HEK293 (cell line): Measurements from ENCODE around the gene PGP.

Source experiments
- ZBTB20 ChIP-seq: fragments of 450-650 bp; formaldehyde crosslinking; IDR thresholded peaks from 2 replicates; pipeline ENCODE4 v1.5.1; 2016; ENCODE audit warnings: missing biosample characterization, missing genetic modification characterization
- ZIC2 ChIP-seq: fragments of 450-650 bp; formaldehyde crosslinking; IDR thresholded peaks from 2 replicates; pipeline ENCODE4 v1.5.1; 2016; ENCODE audit warnings: missing biosample characterization, missing genetic modification characterization
- ZNF701 ChIP-seq: fragments of 450-650 bp; formaldehyde crosslinking; IDR thresholded peaks from 2 replicates; pipeline ENCODE4 v1.5.1; 2016; ENCODE audit warnings: missing biosample characterization, missing genetic modification characterization
- ZNF707 ChIP-seq: fragments of 450-650 bp; formaldehyde crosslinking; IDR thresholded peaks from 2 replicates; pipeline ENCODE4 v1.5.1; 2016; ENCODE audit warnings: missing biosample characterization, missing genetic modification characterization
- ZNF791 ChIP-seq: fragments of 450-650 bp; formaldehyde crosslinking; IDR thresholded peaks from 2 replicates; pipeline ENCODE4 v1.5.1; 2016; ENCODE audit warnings: missing biosample characterization, missing genetic modification characterization
- ZNF843 ChIP-seq: fragments of 450-650 bp; formaldehyde crosslinking; IDR thresholded peaks from 2 replicates; pipeline ENCODE4 v1.5.1; 2016; ENCODE audit warnings: missing biosample characterization, missing genetic modification characterization
- TF ChIP-seq, protein P1 (sequence below): fragments of 450-650 bp; formaldehyde crosslinking; IDR thresholded peaks from 2 replicates; pipeline ENCODE4 v1.5.1; 2016; ENCODE audit warnings: missing biosample characterization, missing genetic modification characterization
- TF ChIP-seq, protein P2 (sequence below): fragments of 450-650 bp; formaldehyde crosslinking; IDR thresholded peaks from 2 replicates; pipeline ENCODE4 v1.5.1; 2017; ENCODE audit warnings: missing biosample characterization, missing genetic modification characterization
- TF ChIP-seq, protein P3 (sequence below): fragments of 450-650 bp; formaldehyde crosslinking; IDR thresholded peaks from 2 replicates; pipeline ENCODE4 v1.5.1; 2016; ENCODE audit warnings: missing biosample characterization, missing genetic modification characterization, low read depth

DNA sequence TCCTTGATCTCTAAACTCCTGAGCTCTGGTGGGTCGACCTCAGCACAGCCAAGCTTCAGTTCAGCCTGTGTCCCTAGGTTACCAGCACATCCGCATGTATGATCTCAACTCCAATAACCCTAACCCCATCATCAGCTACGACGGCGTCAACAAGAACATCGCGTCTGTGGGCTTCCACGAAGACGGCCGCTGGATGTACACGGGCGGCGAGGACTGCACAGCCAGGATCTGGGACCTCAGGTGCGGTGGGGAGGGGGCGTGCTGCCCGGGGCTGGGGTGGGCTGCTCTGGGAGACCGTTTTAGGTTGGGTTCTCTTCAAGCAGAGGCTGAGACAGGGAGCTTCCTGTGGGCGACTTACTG lies 8.2 kb downstream of the PGP start:
- TF ChIP-seq, protein P1, sequence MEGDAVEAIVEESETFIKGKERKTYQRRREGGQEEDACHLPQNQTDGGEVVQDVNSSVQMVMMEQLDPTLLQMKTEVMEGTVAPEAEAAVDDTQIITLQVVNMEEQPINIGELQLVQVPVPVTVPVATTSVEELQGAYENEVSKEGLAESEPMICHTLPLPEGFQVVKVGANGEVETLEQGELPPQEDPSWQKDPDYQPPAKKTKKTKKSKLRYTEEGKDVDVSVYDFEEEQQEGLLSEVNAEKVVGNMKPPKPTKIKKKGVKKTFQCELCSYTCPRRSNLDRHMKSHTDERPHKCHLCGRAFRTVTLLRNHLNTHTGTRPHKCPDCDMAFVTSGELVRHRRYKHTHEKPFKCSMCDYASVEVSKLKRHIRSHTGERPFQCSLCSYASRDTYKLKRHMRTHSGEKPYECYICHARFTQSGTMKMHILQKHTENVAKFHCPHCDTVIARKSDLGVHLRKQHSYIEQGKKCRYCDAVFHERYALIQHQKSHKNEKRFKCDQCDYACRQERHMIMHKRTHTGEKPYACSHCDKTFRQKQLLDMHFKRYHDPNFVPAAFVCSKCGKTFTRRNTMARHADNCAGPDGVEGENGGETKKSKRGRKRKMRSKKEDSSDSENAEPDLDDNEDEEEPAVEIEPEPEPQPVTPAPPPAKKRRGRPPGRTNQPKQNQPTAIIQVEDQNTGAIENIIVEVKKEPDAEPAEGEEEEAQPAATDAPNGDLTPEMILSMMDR (tag by site-specific recombination), result no peak
- TF ChIP-seq, protein P2, sequence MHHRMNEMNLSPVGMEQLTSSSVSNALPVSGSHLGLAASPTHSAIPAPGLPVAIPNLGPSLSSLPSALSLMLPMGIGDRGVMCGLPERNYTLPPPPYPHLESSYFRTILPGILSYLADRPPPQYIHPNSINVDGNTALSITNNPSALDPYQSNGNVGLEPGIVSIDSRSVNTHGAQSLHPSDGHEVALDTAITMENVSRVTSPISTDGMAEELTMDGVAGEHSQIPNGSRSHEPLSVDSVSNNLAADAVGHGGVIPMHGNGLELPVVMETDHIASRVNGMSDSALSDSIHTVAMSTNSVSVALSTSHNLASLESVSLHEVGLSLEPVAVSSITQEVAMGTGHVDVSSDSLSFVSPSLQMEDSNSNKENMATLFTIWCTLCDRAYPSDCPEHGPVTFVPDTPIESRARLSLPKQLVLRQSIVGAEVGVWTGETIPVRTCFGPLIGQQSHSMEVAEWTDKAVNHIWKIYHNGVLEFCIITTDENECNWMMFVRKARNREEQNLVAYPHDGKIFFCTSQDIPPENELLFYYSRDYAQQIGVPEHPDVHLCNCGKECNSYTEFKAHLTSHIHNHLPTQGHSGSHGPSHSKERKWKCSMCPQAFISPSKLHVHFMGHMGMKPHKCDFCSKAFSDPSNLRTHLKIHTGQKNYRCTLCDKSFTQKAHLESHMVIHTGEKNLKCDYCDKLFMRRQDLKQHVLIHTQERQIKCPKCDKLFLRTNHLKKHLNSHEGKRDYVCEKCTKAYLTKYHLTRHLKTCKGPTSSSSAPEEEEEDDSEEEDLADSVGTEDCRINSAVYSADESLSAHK, result no peak
- no peak for TF ChIP-seq ZNF791 (tag by site-specific recombination)
- TF ChIP-seq, protein P3, sequence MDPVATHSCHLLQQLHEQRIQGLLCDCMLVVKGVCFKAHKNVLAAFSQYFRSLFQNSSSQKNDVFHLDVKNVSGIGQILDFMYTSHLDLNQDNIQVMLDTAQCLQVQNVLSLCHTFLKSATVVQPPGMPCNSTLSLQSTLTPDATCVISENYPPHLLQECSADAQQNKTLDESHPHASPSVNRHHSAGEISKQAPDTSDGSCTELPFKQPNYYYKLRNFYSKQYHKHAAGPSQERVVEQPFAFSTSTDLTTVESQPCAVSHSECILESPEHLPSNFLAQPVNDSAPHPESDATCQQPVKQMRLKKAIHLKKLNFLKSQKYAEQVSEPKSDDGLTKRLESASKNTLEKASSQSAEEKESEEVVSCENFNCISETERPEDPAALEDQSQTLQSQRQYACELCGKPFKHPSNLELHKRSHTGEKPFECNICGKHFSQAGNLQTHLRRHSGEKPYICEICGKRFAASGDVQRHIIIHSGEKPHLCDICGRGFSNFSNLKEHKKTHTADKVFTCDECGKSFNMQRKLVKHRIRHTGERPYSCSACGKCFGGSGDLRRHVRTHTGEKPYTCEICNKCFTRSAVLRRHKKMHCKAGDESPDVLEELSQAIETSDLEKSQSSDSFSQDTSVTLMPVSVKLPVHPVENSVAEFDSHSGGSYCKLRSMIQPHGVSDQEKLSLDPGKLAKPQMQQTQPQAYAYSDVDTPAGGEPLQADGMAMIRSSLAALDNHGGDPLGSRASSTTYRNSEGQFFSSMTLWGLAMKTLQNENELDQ (tag by site-specific recombination), result no peak
- no peak for TF ChIP-seq ZIC2 (tag by site-specific recombination)
- no peak for TF ChIP-seq ZNF843 (tag by site-specific recombination)
- no peak for TF ChIP-seq ZBTB20
- TF ChIP-seq ZNF707, result no peak
- TF ChIP-seq ZNF701 (tag by site-specific recombination), result no peak
